ENCODE measurements around the gene TNIK.

- TF ChIP-seq CTCF (IDR thresholded peaks at IDR 0.05; ENCODE audit: poor library complexity, severe bottlenecking) (no peak), TAF1 (IDR thresholded peaks at IDR 0.05; ENCODE audit: low read depth) (no peak), EP300 (conservative IDR thresholded peaks at IDR 0.05; ENCODE audit: poor library complexity, severe bottlenecking) (no peak), POLR2AphosphoS5 (IDR thresholded peaks at IDR 0.05) (no peak), EZH2 (IDR thresholded peaks at IDR 0.05; ENCODE audit: borderline replicate concordance, insufficient read depth, low read length, poor library complexity, severe bottlenecking) (no peak), REST (IDR thresholded peaks at IDR 0.05; ENCODE audit: borderline replicate concordance) (no peak), RAD21 (conservative IDR thresholded peaks at IDR 0.05) (no peak), MXI1 (conservative IDR thresholded peaks at IDR 0.05; ENCODE audit: poor library complexity, severe bottlenecking) (no peak), SMC3 (conservative IDR thresholded peaks at IDR 0.05; ENCODE audit: poor library complexity) (no peak)
Measured at GRCh38 chr3:171227359-171227758, 232.8 kb downstream of the TNIK start.
